ENCODE results near the gene IL17RA.

Gene IL17RA

DNA sequence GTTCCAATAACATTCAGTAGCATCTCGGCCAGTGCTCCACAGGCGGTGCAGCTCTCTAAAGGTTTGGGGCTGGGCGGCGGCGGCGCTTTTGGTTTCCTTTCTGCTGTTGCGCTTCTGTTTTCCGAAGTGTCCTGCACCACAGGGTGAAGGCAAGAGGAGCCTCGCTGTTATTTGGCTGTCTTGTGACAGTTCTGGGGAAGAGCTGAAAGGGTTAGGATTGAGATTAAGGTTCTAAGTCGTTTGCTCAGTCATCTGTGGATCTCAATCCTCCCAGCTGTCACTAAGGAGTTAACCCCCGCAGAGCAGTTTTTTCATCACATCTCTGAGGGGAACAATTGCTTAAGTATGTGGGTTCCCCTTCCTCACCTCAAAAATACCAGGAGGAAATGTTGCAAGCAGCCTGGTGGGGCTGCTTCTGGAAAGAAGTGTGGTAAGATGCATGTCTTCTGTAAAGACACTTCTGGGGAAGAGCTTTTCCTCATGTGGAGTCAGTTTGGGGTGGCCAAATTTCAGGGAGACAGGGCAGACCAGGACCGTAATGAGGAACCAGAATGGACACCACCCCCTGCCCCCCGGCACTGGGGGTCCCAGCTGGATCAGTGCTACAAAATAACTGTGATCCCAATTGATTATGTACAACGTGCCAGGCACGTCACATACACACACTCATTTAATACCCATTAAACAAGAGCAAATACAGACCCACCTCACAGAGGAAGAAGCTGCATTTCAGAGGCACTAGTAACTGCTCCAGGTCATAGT, 22.2 kb downstream of the IL17RA start:
- no peak for DNase-seq

DNA sequence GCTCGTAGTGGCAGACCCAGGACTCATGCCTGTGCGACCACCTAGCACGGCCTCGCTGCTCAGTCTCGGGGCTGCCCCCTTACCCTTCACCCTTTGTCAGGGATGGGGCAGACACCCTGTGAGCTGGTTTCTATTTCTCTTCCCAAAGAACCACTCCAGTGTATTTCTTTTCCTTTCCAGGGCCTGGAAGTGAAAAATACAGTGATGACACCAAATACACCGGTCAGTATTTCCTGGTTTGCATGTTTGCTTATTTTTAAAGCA, 22.7 kb downstream of the IL17RA start:
- DNase-seq, result no peak

DNA sequence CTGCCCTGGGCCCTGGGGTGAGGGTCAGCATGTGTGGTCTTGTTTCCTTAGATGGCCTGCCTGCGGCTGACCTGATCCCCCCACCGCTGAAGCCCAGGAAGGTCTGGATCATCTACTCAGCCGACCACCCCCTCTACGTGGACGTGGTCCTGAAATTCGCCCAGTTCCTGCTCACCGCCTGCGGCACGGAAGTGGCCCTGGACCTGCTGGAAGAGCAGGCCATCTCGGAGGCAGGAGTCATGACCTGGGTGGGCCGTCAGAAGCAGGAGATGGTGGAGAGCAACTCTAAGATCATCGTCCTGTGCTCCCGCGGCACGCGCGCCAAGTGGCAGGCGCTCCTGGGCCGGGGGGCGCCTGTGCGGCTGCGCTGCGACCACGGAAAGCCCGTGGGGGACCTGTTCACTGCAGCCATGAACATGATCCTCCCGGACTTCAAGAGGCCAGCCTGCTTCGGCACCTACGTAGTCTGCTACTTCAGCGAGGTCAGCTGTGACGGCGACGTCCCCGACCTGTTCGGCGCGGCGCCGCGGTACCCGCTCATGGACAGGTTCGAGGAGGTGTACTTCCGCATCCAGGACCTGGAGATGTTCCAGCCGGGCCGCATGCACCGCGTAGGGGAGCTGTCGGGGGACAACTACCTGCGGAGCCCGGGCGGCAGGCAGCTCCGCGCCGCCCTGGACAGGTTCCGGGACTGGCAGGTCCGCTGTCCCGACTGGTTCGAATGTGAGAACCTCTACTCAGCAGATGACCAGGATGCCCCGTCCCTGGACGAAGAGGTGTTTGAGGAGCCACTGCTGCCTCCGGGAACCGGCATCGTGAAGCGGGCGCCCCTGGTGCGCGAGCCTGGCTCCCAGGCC, 23.7 kb downstream of the IL17RA start:
- DNase-seq, result no peak

DNA sequence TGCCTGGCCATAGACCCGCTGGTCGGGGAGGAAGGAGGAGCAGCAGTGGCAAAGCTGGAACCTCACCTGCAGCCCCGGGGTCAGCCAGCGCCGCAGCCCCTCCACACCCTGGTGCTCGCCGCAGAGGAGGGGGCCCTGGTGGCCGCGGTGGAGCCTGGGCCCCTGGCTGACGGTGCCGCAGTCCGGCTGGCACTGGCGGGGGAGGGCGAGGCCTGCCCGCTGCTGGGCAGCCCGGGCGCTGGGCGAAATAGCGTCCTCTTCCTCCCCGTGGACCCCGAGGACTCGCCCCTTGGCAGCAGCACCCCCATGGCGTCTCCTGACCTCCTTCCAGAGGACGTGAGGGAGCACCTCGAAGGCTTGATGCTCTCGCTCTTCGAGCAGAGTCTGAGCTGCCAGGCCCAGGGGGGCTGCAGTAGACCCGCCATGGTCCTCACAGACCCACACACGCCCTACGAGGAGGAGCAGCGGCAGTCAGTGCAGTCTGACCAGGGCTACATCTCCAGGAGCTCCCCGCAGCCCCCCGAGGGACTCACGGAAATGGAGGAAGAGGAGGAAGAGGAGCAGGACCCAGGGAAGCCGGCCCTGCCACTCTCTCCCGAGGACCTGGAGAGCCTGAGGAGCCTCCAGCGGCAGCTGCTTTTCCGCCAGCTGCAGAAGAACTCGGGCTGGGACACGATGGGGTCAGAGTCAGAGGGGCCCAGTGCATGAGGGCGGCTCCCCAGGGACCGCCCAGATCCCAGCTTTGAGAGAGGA, 24.5 kb downstream of the IL17RA start:
- DNase-seq, result no peak

DNA sequence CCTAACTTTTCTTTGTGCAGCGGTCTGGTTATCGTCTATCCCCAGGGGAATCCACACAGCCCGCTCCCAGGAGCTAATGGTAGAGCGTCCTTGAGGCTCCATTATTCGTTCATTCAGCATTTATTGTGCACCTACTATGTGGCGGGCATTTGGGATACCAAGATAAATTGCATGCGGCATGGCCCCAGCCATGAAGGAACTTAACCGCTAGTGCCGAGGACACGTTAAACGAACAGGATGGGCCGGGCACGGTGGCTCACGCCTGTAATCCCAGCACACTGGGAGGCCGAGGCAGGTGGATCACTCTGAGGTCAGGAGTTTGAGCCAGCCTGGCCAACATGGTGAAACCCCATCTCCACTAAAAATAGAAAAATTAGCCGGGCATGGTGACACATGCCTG, 25.2 kb downstream of the IL17RA start:
- no peak for DNase-seq

DNA sequence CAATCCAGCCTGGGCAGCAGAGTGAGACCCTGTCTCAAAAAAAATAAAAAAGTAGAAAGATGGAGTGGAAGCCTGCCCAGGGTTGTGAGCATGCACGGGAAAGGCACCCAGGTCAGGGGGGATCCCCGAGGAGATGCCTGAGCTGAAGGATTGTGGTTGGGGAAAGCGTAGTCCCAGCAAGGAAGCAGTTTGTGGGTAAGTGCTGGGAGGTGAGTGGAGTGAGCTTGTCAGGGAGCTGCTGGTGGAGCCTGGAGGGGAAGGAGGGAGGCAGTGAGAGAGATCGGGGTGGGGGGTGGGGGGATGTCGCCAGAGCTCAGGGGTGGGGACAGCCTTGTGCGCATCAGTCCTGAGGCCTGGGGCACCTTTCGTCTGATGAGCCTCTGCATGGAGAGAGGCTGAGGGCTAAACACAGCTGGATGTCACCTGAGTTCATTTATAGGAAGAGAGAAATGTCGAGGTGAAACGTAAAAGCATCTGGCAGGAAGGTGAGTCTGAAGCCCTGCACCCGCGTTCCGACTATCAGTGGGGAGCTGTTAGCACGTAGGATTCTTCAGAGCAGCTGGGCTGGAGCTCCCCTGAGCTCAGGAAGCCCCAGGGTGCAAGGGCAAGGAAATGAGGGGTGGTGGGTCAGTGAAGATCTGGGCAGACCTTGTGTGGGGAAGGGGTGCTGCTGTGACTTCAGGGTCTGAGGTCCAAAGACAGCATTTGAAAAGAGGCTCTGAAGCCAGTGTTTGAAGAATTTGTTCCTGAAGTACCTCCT, 26.2 kb downstream of the IL17RA start:
- DNase-seq, result no peak

DNA sequence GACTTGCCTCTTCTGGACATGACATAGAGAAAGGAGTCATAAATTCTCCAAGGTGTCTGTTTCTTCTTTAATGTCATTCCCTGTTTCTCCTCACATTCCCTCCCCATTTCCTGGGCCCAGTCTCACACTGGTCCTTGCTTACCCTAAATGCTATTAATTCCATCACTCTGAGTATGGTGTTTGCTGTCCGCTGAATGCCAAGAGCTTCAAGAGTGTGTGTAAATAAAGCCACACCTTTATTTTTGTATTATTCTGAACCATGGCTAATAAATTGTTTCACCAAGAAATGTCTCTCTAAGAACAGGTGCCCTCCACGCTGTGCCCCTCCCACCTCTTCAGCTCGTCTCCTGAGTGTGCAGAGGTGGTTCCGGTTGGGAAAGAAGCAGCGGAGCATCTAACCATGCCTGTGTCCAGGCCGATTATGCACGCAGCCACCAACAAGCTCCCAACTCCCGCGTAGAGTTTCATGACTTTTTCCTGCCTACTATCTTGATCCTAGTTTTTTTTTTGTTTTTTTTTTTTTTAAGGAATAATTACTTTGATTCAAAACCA, 27.8 kb downstream of the IL17RA start:
- DNase-seq, result no peak

DNA sequence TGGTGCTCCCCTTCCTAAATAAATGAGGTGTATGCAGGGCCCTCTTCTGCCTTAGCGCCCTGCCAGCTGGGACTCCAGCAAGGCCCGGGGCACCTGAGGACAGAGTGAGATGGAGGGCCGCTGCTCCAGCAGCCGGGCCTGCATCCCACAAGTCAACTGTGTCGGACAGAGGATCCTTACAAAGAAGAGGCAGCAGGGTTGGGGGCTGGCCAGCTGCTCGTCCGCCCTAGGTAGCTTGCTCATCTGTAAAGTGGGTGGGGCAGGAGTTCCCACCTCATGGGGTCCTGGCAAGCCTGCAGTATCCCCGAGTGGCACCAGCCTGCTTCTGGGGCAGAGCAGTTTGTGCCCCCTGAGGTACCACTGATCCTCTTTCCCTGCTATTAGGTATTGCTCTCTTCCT, 28.8 kb downstream of the IL17RA start:
- no peak for DNase-seq

DNA sequence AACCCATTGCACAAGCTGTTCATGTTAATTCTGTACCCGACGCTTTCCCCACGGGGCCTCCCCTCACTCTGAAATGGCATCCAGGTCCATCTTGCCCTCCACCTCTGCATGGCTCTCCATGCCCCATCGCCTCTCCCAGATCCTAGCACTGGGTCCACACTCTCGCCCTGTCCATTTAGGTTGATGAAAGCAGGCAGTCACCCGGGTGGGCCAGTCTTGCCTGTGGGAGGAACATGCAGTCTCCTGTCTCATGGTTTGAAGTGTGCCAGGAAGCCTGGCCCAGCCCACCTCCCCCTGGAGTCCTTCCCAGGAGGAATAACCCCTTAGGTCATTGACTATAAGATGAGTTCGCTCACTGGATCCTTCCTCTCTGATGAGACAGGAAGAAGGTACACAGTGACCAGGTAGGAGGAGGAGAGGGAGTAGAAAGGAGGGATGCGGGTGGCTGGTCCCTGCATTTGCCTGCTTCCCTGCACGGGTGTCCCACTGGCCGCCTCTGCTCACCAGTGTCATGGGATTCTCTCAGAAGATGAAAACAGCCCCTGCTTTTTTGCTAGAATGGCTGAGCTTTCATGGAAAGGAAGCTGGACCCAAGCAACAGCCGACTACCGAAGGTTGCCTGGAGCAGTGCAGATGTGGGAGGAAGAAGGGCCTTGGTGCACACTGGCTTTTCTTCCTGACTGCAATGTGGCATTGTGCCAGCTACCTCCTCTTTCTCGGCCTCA, 29.5 kb downstream of the IL17RA start:
- DNase-seq, result no peak

DNA sequence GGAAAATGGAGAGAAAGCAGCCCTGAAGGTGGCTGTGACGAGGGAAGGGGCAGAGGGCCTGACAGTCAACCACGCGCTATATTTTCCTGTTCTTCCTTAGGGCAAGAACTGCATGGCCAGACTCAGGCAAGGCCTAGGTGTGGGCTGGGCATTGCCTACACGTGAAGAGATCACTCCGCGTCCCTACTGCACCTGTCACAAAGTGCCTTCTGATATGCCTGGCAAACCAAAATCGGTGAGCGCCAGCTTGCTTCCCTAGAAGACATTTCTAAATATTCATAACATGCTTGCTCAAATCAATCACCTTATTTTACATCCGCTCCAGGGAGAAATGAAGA, 30.1 kb downstream of the IL17RA start:
- no peak for DNase-seq

DNA sequence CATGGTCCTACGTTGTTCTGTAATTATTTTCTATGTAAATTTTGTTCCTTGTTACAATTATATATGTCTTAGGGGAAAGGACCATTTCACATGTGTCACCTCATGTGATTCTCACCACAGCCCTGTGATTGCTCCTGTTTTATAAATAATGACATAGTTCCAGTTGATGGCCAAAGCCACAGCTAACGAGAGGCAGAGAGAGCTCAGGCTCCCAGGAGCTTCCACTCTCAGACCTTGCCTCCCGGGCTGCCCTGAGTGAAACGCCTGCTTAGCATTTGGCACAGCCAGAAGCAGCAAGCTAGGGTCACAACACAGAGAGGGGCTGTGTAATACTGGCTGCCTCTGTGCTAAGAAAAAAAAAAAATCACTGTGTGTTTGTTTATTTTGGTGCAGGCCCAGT, 30.4 kb downstream of the IL17RA start:
- no peak for DNase-seq

DNA sequence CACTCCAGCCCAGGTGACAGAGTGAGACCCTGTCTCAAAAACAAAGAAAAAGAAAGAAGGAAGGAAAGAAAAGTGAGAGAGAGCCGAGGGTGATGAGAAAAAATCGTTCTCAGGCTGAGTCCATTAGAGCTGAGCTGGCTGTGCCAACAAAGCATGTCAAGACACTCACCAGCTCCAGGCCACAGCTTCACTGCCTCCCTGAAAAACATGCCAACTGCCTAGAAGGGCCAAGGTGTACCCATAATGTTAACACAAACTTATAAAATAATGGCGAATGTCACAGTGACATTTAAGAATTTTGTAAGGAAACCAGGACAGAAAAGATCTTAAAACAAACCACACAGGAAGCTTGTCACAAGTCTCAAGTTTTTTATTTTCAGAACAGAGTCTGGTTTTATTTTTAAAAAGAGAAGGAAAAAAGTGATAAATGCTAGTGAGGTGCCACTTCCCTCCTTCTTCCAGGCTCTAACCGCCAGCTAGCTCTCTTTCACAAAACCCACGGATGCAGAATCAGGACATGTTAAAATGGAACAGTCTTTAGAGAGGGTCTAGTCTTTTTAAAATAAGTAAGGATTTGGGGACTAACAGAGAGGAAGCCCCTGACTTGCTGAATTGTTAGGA, 31.3 kb downstream of the IL17RA start:
- no peak for DNase-seq

DNA sequence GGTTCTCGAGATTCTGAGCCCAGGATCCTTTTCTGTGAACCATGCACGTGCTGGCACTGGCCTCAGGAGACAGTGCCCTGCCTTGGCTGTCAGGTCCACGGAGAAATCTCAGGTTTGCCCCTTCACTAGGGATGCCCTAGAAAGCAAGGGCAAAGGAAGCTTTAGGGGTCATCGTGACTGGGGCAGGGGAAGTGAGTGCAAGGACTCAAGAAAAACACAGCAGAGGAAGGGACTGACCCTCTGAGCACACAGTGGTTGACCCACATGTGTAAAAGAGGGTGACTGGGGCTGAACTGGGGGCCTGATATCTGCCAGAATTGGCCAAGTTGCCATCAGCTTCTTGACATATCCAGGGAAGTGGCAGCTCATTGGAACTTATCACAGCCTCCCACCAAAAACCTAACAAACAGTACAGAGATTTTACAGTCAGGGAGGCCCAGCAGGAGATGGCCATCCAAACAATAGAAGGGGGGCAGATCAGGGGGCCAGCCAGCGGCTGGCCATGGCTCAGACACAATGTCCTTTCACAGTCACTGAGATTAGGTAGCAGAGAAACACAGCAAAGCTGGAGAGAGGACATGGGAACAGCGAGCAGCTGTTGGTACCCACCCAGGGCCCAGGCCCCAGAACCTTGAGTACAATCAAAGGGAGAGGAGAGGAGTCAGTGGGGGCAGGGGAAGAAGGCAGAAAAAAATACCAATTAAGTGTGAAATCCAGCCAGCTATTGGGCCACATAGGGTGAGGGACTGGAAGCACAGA, 32.0 kb downstream of the IL17RA start:
- DNase-seq, result no peak

DNA sequence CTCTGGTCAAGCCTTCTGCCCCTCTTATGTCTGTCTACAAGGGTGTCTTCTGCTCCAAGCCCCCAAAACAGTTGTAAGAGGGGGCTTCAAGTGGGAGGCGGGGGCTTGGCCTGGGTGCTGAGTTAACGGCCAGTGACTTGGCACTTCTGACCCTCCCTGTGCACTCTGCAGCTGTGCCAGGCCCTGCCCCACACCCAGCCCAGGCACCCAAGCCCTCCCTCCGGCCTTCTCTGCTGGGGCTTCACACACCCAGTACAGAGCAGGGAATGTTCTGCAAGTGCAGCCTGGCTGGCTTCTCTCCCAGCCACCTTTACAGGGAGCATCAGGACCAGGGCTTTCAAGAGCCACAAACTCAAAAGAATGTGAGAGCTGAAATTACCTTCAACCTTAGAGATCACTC, 32.6 kb downstream of the IL17RA start:
- DNase-seq, result no peak

DNA sequence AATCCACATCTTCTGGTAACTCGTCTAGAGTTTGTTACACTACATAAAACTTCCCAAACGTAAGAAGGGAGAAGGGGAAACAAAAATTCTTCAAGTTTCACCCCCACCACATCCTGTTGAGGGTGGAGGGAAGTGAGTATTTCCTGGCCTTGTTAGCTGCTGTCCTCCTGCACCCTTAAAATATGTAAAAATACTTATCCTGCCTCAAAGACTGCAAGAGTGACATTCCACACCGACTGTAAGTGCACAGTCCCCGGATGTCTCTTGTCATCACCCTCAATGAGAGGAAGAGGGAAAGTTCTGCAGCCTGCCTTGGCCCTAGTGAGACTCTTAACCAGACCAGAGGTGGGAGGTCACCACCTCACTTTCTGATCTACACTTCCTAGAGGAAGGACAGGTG, 33.1 kb downstream of the IL17RA start:
- no peak for DNase-seq

DNA sequence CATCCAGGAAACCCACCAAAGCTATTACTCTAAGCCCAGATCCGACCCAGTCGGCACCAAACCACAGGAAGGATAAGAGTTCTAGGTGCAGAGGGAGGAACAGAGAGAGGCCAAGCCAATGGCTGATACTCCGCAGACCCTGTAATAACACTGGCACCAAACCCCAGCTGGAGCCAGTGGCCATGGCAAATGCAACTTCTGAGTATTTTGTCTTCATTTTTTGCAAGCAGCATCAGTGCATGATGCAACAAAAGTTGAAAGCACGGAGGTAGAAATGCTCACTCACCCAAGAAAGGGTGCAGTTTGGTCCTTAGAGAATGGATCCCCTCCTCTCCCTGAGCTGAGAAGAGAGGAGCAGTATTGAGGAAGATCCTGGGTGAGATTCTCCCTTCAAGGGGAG, 33.5 kb downstream of the IL17RA start:
- DNase-seq, result no peak

DNA sequence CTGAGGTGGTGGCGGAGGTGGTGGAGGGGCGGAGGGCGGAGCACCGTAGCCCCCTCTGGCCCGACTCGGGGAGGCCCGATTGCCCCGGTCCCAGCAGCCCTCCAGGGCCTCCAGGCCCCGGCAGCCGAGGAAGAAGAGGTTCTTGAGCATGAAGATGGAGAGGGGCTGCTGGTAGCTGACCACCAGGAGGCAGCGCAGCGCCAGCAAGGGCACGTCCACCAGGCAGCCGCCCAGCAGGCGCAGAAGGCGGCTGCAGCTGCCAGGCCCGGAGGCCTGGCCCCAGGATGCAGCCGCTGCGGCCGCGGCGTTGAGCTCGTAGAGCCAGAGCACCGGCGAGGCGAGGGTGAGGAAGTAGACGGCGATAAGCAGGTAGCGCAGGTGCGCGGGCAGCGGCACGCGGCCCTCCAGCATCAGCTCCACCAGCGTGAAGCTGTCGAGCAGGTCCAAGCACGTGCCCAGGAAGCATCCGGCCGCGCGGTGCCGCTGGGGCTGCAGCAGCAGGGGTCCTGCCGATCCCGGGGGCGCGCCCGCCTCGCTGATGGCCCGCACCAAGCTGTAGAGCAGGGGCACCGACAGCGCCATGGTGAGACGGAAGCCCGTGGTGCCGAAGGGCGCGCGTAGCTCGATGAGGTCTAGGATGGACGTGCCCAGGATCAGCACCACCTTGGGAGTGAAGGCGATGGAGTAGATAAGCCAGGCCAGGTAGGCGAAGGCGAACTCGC, 34.8 kb downstream of the IL17RA start:
- DNase-seq, result no peak

DNA sequence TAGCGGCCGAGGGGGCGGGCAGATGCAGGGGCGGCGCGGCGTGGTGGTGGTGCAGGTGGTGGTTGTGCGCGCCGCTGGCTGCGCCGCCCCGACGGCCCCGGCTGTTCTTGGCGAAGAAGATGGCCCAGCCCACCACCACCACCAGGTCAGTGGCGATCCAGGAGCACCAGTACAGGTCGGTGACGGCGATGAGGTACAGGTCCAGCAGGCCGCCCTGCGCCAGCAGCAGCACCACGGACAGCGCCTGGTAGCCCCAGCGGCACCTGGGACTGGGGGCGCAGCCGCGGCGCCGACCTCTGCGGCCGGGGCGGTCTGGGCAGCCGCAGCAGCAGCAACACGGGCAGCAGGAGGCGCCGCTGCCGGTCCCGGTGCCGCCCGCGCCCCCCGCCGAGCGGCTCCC, 35.5 kb downstream of the IL17RA start:
- no peak for DNase-seq

DNA sequence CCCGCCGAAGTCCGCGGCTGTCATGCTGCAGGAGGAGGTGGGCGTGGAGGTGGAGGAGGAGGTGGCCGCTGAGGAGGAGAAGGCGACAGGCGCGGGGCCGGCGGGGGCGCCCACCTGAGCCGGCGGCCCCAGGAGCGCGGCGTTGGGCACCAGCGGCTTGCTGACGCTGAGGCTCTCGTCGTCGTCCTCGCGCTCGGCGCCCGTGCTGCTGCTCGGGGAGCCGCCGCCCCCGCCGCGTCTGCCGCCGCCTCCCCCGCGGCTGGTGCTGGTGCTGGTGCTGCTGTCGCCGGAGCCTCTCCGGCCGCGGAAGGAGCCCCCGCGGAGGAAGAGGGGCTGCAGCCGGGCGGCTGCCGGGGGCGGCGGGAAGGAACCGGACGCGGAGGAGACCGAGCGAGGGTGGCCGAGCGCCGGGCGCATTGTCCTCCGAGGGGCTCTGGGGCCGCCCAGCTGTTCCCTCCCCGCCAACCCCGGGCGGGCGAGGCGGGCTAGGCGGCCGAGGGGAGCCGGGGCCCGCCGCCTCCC, 36.0 kb downstream of the IL17RA start:
- peak; percentile 34 for DNase-seq
